ENCODE data around the gene SLC9A1. TPM values are rescaled to one million over a fixed set of nuclear protein-coding genes. Genes with fewer than 3 reads are reported as not detected.
A peak's percentile ranks its signal among the peaks of the same experiment; 100 is the strongest.

The SLC9A1 gene
- total and polyA plus RNA-seq, 2 of the 8 experiments (the other 6 are each of a cell fraction or from before 2014, with no cell fraction given), result 11.3 to 25.1 TPM

DNA sequence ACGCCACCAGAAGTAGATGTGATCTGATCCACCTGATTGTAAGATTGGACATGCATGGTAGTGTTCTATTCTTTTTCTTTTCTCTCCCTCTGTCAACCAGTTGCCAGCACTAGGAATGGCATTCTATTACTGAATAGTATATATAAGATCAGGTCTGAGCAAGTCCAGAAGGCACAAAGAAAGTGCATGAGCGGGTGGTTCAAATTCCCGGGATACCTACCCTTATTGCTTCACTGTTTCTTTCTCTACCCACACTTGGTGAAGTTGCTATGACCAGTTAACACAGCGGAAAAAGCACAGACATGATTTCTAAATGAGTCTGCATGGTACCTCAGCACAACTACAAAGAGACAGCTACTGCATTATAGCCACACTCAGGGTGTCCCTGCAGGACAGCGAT is 64.0 kb downstream of the SLC9A1 start:
- Histone ChIP-seq H3K79me2 (ENCODE audit: control insufficient read depth in 1 of 2, insufficient read depth in 2 of 2, low read length in 2 of 2) (no peaks in the 10 kb centered on the region), H2AFZ (ENCODE audit: low read length) (no peak overlapping the region), H3K56ac (replicated peaks; ENCODE audit: insufficient read length, low read depth, low read length) (no peak overlapping the region), H2AK5ac (ENCODE audit: low read depth, low read length) (no peak overlapping the region; the same call in 1 of the 2 replicates), H3K27me3 (replicated peaks in 1 of 4; ENCODE audit: control insufficient read depth in 3 of 4, extremely low read depth in 1 of 4, insufficient read depth in 3 of 4, low read length in 3 of 4) (no peaks in the 10 kb centered on the region), H2BK5ac (ENCODE audit: low read depth, low read length) (no peak overlapping the region), H3K18ac (ENCODE audit: extremely low read depth, low read length) (no peak overlapping the region; the same call in 1 of the 2 replicates), H3K79me1 (ENCODE audit: low read depth, low read length) (no peaks in the 10 kb centered on the region), H2BK15ac (ENCODE audit: low read length) (peak overlapping the region; percentile 29; the same call in 1 of the 2 replicates), H3K4me3 (ENCODE audit: extremely low read depth in 1 of 4, insufficient read depth in 2 of 4, low read depth in 3 of 4, low read length in 4 of 4) (no peak overlapping the region), H2BK20ac (ENCODE audit: low read length) (no peak overlapping the region), H3K4me2 (ENCODE audit: insufficient read depth in 1 of 2, low read depth in 2 of 2, low read length in 2 of 2) (no peak overlapping the region), H4K91ac (replicated peaks; ENCODE audit: insufficient read length, low read length) (no peak overlapping the region), H3K23me2 (ENCODE audit: low read depth, low read length) (peaks cover 7% of the 10 kb centered on the region; the same call in 1 of the 2 replicates), H4K20me1 (replicated peaks in 1 of 2; ENCODE audit: control insufficient read depth in 1 of 2, insufficient read depth in 2 of 2, low read length in 2 of 2) (peaks cover 0 to 6% of the 10 kb centered on the region in 2 experiments), H3K4me1 (replicated peaks in 1 of 4; ENCODE audit: control insufficient read depth in 3 of 4, insufficient read depth in 4 of 4, low read length in 3 of 4) (no peaks in the 10 kb centered on the region), H3K23ac (ENCODE audit: insufficient read length) (no peak overlapping the region), H3K4ac (replicated peaks; ENCODE audit: insufficient read length, low read depth, low read length) (no peak overlapping the region), H3K27ac (ENCODE audit: low read depth, low read length) (no peak overlapping the region), H3K36me3 (ENCODE audit: control insufficient read depth in 2 of 4, insufficient read depth in 4 of 4, low read length in 3 of 4) (no peaks in the 10 kb centered on the region), H4K8ac (ENCODE audit: extremely low read depth, insufficient read depth, low read length) (no peak overlapping the region), H3K9me3 (ENCODE audit: insufficient read depth in 2 of 2, low read depth in 1 of 2, low read length in 1 of 2) (no peaks in the 10 kb centered on the region), H4K5ac (ENCODE audit: insufficient read length, low read depth, low read length) (no peak overlapping the region), H3K9ac (replicated peaks in 1 of 4; ENCODE audit: extremely low read depth in 1 of 4, low read depth in 3 of 4, low read length in 3 of 4) (no peak overlapping the region), H2BK12ac (ENCODE audit: low read depth, low read length) (peak overlapping the region; percentile 35; the same call in 1 of the 2 replicates), H2BK120ac (replicated peaks; ENCODE audit: low read depth, low read length) (no peak overlapping the region), H3K14ac (ENCODE audit: insufficient read length) (no peak overlapping the region)
- no peak for DNase-seq (ENCODE audit: low read depth in 1 of 2, low spot score in 2 of 2)
- ChIA-PET POLR2A (ENCODE audit: partially characterized antibody) (no interaction called here), CTCF (ENCODE audit: partially characterized antibody) (interaction anchor here (0.6 to 19.3 kb wide), 7 partner anchors 12 to 1703 kb away, joined by 3 to 790 read pairs (median 10); no protein-coding TSS in a partner anchor)
- no peak for FAIRE-seq
- WGBS, 2 experiments (ENCODE audit: extremely low coverage in 1 of 2, insufficient coverage in 1 of 2, insufficient read length in 1 of 2, insufficient replicate concordance in 2 of 2, low coverage in 1 of 2, low lambda C conversion rate in 2 of 2, missing lambda C conversion rate in 1 of 2), result 89% methylated on average over 5 of the region's 5 CpGs; no CpG with 5 or more reads in 1 of the 2 experiments

All from H1 (cell line).